Measurements from ENCODE around the gene BEGAIN. TPM values are rescaled to one million over a fixed set of nuclear protein-coding genes. Genes with fewer than 3 reads are reported as not detected.

Gene BEGAIN
- total RNA-seq, 2 donors from 2014 or later, result 0.91 to 1.3 TPM

DNA sequence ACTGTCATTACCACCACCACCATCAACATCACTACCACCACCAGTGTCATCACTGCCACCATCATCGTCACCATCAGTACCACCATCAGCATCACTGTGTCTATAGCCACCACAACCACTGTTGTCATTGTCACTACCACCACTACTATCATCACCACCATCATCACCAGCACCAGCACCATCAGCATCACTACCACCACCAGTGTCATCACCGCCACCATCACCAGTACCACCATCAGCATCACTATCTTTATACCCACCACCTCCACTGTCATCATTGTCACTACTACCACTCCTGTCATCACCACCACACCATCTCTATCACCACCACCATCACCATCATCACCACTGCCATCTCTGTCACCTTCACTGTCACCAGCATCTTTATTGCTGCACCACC is 60.6 kb downstream of the BEGAIN start:
- no peaks in the 10 kb centered on the region for H3K4me1 Mint-ChIP-seq
- TF ChIP-seq CTCF (conservative IDR thresholded peaks at IDR 0.05), result no peak
- no peak overlapping the region for H3K27ac Mint-ChIP-seq
- Histone ChIP-seq H3K36me3 (ENCODE audit: control insufficient read depth, insufficient read depth, low read length) (peaks cover 11% of the 10 kb centered on the region), H3K4me1 (ENCODE audit: control insufficient read depth, insufficient read depth, low read length) (no peaks in the 10 kb centered on the region), H3K27ac (ENCODE audit: low read depth, low read length) (no peak overlapping the region), H3K4me3 (ENCODE audit: low read length) (no peak overlapping the region), H3K27me3 (ENCODE audit: control insufficient read depth, insufficient read depth, low read length, poor library complexity, severe bottlenecking) (no peaks in the 10 kb centered on the region), H3K9ac (ENCODE audit: extremely low read depth, low read length, poor library complexity, severe bottlenecking) (no peak overlapping the region), H3K9me3 (ENCODE audit: control insufficient read depth, low read length) (no peaks in the 10 kb centered on the region)
- H3K4me3 Mint-ChIP-seq, result no peak overlapping the region
- DNase-seq, result no peak
- 89 to 100% methylated on average over 2 of the region's 2 CpGs for WGBS, 2 experiments (ENCODE audit: insufficient coverage in 1 of 2, insufficient read length in 1 of 2)
- H3K9me3 Mint-ChIP-seq, result no peaks in the 10 kb centered on the region
- H3K36me3 Mint-ChIP-seq (ENCODE audit: low read depth), result no peaks in the 10 kb centered on the region
- H3K27me3 Mint-ChIP-seq (ENCODE audit: insufficient read depth), result no peaks in the 10 kb centered on the region

- Mint-ChIP-seq H3K27ac (no peak overlapping the region), H3K9me3 (no peaks in the 10 kb centered on the region), H3K4me1 (no peaks in the 10 kb centered on the region), H3K27me3 (ENCODE audit: insufficient read depth) (no peaks in the 10 kb centered on the region), H3K4me3 (no peak overlapping the region), H3K36me3 (ENCODE audit: low read depth) (no peaks in the 10 kb centered on the region)
- Histone ChIP-seq H3K4me3 (ENCODE audit: low read length) (no peak overlapping the region), H3K36me3 (ENCODE audit: control insufficient read depth, insufficient read depth, low read length) (peaks cover 11% of the 10 kb centered on the region), H3K9me3 (ENCODE audit: control insufficient read depth, low read length) (no peaks in the 10 kb centered on the region), H3K9ac (ENCODE audit: extremely low read depth, low read length, poor library complexity, severe bottlenecking) (no peak overlapping the region), H3K27me3 (ENCODE audit: control insufficient read depth, insufficient read depth, low read length, poor library complexity, severe bottlenecking) (no peaks in the 10 kb centered on the region), H3K27ac (ENCODE audit: low read depth, low read length) (no peak overlapping the region), H3K4me1 (ENCODE audit: control insufficient read depth, insufficient read depth, low read length) (no peaks in the 10 kb centered on the region)
- DNase-seq, result no peak
- TF ChIP-seq CTCF (conservative IDR thresholded peaks at IDR 0.05), result no peak
- 88 to 90% methylated on average over 2 to 4 of the region's 4 CpGs for WGBS, 2 experiments (ENCODE audit: insufficient coverage in 1 of 2, insufficient read length in 1 of 2)
These were observed 61.2 kb downstream of the BEGAIN start for GRCh38 chr14:100526057-100526456.

GRCh38 chr14:100525615-100526014 is 61.6 kb downstream of the BEGAIN start:
- H3K4me3 Mint-ChIP-seq, result no peak overlapping the region
- no peak overlapping the region for H3K9ac ChIP-seq (ENCODE audit: extremely low read depth, low read length, poor library complexity, severe bottlenecking)
- H3K9me3 ChIP-seq (ENCODE audit: control insufficient read depth, low read length), result no peaks in the 10 kb centered on the region
- no peak overlapping the region for H3K27ac ChIP-seq (ENCODE audit: low read depth, low read length)
- DNase-seq, result no peak
- no peaks in the 10 kb centered on the region for H3K9me3 Mint-ChIP-seq
- no peaks in the 10 kb centered on the region for H3K4me1 ChIP-seq (ENCODE audit: control insufficient read depth, insufficient read depth, low read length)
- no peaks in the 10 kb centered on the region for H3K27me3 ChIP-seq (ENCODE audit: control insufficient read depth, insufficient read depth, low read length, poor library complexity, severe bottlenecking)
- no peaks in the 10 kb centered on the region for H3K27me3 Mint-ChIP-seq (ENCODE audit: insufficient read depth)
- no peaks in the 10 kb centered on the region for H3K36me3 Mint-ChIP-seq (ENCODE audit: low read depth)
- no peak for TF ChIP-seq CTCF (conservative IDR thresholded peaks at IDR 0.05)
- H3K36me3 ChIP-seq (ENCODE audit: control insufficient read depth, insufficient read depth, low read length), result peaks cover 11% of the 10 kb centered on the region
- no peak overlapping the region for H3K4me3 ChIP-seq (ENCODE audit: low read length)
- no peak overlapping the region for H3K27ac Mint-ChIP-seq
- no peaks in the 10 kb centered on the region for H3K4me1 Mint-ChIP-seq
- 89 to 99% methylated on average over 11 of the region's 11 CpGs for WGBS, 2 experiments (ENCODE audit: insufficient coverage in 1 of 2, insufficient read length in 1 of 2)
